HL-60 (cell line): ENCODE data around the gene POR.

Source experiments
- DNase-seq, 2 experiments: peaks; one replicate each; pipeline ENCODE4 v3.0.0-alpha.2; 2010 to 2020; ENCODE audit warnings: low read depth in 1 of 2, low spot score in 1 of 2
- H3K27ac ChIP-seq: fragments of 250-450 bp; sonication (Bioruptor Pico); replicated peaks from 2 replicates; pipeline ENCODE4 v1.5.1; 2020; ENCODE audit warnings: mild to moderate bottlenecking, moderate library complexity
- H3K27me3 ChIP-seq: fragments of 250-450 bp; sonication (Bioruptor Pico); 2 replicates; pipeline ENCODE4 v1.5.1; 2021; ENCODE audit warnings: mild to moderate bottlenecking, moderate library complexity; ENCODE audit not compliant: insufficient read depth, poor library complexity, severe bottlenecking
- H3K4me3 ChIP-seq: replicated peaks from 2 replicates; pipeline ENCODE4 v1.5.1; 2011; ENCODE audit warnings: mild to moderate bottlenecking, control low read depth, low read length; ENCODE audit not compliant: insufficient read depth
- GABPA ChIP-seq: IDR thresholded peaks from 2 replicates; pipeline ENCODE4 v1.6.1; 2012; ENCODE audit warnings: low read depth
- POLR2AphosphoS5 ChIP-seq: IDR thresholded peaks from 2 replicates; pipeline ENCODE4 v1.6.1; 2012; ENCODE audit warnings: low read depth
- SPI1 ChIP-seq: IDR thresholded peaks from 2 replicates; pipeline ENCODE4 v1.6.1; 2012; ENCODE audit warnings: low read depth, mild to moderate bottlenecking, borderline replicate concordance
- TF ChIP-seq, protein P1 (sequence below): IDR thresholded peaks from one replicate; pipeline ENCODE4 v1.5.1; 2011; ENCODE audit warnings: low read length, control low read depth, inconsistent platforms; ENCODE audit not compliant: insufficient read depth
- TF ChIP-seq, protein P2 (sequence below): IDR thresholded peaks from 2 replicates; pipeline ENCODE4 v1.6.1; 2012; ENCODE audit warnings: low read depth; ENCODE audit not compliant: insufficient replicate concordance

The POR gene

DNA sequence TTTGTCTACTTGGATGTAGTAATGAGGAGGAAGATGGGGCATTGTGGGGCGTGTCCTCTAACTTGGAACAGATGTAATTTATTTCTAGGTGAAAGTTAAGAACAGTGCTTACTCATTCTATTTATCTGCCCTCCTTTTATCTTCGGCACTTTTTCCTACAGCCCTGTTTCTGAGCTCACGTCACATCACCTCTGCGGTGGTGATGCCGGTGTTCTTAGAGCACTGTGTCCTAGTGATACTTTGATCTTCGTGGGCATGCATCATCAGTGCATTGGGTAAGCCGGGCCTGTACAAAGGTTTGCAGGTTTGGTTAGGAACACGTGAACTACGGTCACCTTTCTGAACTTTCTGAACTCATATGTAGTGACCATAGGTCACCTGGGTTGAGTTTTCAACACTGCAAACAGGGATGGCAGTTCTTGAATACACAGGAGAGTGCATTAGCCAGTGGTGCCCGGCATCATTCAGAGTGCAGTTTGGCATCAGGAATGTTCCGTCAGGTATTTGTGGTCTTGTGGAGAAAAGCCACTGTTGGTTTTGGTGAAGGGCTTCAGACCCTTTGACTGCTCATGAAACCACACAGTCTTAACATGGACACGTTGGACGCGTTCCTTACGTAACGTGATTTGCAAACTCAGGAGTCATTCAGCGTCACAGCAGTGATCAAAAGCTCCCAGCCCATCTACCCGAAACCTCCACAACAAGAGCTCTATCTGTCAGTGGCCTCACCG, 5.6 kb downstream of the POR start:
- DNase-seq = no peak
- H3K27ac ChIP-seq = no peak overlapping the region
- TF ChIP-seq, protein P1, sequence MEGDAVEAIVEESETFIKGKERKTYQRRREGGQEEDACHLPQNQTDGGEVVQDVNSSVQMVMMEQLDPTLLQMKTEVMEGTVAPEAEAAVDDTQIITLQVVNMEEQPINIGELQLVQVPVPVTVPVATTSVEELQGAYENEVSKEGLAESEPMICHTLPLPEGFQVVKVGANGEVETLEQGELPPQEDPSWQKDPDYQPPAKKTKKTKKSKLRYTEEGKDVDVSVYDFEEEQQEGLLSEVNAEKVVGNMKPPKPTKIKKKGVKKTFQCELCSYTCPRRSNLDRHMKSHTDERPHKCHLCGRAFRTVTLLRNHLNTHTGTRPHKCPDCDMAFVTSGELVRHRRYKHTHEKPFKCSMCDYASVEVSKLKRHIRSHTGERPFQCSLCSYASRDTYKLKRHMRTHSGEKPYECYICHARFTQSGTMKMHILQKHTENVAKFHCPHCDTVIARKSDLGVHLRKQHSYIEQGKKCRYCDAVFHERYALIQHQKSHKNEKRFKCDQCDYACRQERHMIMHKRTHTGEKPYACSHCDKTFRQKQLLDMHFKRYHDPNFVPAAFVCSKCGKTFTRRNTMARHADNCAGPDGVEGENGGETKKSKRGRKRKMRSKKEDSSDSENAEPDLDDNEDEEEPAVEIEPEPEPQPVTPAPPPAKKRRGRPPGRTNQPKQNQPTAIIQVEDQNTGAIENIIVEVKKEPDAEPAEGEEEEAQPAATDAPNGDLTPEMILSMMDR = no peak
- TF ChIP-seq, protein P2, sequence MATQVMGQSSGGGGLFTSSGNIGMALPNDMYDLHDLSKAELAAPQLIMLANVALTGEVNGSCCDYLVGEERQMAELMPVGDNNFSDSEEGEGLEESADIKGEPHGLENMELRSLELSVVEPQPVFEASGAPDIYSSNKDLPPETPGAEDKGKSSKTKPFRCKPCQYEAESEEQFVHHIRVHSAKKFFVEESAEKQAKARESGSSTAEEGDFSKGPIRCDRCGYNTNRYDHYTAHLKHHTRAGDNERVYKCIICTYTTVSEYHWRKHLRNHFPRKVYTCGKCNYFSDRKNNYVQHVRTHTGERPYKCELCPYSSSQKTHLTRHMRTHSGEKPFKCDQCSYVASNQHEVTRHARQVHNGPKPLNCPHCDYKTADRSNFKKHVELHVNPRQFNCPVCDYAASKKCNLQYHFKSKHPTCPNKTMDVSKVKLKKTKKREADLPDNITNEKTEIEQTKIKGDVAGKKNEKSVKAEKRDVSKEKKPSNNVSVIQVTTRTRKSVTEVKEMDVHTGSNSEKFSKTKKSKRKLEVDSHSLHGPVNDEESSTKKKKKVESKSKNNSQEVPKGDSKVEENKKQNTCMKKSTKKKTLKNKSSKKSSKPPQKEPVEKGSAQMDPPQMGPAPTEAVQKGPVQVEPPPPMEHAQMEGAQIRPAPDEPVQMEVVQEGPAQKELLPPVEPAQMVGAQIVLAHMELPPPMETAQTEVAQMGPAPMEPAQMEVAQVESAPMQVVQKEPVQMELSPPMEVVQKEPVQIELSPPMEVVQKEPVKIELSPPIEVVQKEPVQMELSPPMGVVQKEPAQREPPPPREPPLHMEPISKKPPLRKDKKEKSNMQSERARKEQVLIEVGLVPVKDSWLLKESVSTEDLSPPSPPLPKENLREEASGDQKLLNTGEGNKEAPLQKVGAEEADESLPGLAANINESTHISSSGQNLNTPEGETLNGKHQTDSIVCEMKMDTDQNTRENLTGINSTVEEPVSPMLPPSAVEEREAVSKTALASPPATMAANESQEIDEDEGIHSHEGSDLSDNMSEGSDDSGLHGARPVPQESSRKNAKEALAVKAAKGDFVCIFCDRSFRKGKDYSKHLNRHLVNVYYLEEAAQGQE = no peak
- no peak for TF ChIP-seq GABPA
- no peak for TF ChIP-seq POLR2AphosphoS5
- TF ChIP-seq SPI1 = no peak
- no peak overlapping the region for H3K4me3 ChIP-seq
- no peaks in the 10 kb centered on the region for H3K27me3 ChIP-seq

DNA sequence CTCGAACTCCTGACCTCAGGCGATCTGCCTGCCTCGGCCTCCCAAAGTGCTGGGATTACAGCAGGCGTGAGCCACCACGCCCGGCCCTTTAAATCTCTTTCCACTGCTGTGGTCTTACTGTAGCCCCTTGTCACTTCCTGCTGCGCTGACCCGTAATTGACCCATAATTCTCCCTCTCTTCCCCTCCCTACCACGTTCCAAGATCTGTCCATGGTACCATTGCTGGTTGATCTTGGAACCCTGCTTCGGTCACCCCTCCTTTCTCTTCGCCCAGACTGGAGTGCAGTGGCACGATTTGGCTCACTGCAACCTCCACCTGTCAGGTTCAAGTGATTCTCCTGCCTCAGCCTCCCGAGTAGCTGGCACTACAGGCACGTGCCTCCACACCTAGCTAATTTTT, 6.5 kb downstream of the POR start:
- no peak overlapping the region for H3K27ac ChIP-seq
- no peak for DNase-seq
- TF ChIP-seq, protein P1 = no peak
- no peak for TF ChIP-seq SPI1
- TF ChIP-seq, protein P2 = peak; percentile 87
- no peak overlapping the region for H3K4me3 ChIP-seq
- no peaks in the 10 kb centered on the region for H3K27me3 ChIP-seq

DNA sequence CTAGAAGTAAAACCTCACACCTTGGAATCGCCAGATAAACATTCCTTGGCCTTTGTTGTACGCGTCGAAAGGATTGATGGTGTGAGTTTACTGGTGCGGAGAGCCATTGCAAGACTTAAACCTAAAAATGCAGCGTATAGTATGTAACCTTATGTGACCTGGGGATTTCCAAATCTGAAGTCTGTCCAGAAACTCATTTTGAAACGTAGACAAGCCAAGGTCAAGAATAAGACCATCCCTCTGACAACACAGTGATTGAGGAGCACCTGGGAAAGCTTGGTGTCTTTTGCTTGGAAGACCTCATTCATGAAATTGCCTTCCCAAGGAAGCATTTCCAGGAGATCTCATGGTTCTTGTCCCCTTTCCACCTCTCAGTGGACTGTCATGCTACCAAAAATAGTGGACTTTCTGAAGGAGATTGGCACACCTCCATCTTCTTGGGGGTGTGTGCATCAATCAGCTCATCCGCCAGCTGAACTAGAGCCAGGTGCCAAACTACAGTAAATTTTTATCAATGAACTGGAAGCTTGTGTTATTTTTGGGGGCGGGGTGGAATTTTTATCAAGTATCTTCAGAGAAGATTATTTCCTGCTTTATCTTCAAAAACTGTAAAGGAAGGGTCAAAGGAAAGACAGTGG, 8.1 kb downstream of the POR start:
- Histone ChIP-seq H3K27ac (no peak overlapping the region), H3K4me3 (no peak overlapping the region), H3K27me3 (no peaks in the 10 kb centered on the region)
- TF ChIP-seq SPI1 (no peak), GABPA (no peak), POLR2AphosphoS5 (no peak)
- TF ChIP-seq, protein P2 = no peak
- TF ChIP-seq, protein P1 = no peak
- no peak for DNase-seq
